A673 (cell line): Measurements from ENCODE around the gene ABCB7. TPM values are rescaled to one million over a fixed set of nuclear protein-coding genes. Genes with fewer than 3 reads are reported as not detected.

ENCODE experiments used
- BruUV-seq: library from RNA; stranded (reverse); fragments of 400-500 nt; replicated peaks from 2 replicates; lab custom pipeline; 2021; lab: Mats Ljungman, UMichigan
- CTCF ChIA-PET: fragments of 300-600 bp; sonication (Branson Sonifier 250); formaldehyde crosslinking; loops from one replicate; lab custom pipeline; 2022; ENCODE audit warnings: antibody characterized with exemption; lab: Charles Lee
- POLR2A ChIA-PET: fragments of 300-600 bp; sonication (Branson Sonifier 250); formaldehyde crosslinking; loops from one replicate; lab custom pipeline; 2022; ENCODE audit warnings: antibody characterized with exemption; ENCODE audit not compliant: low non-redundant PET; lab: Charles Lee
- DNase-seq: peaks from one replicate; pipeline ENCODE4 v3.0.0-alpha.2; 2015; ENCODE audit warnings: low spot score
- H3K27ac ChIP-seq: fragments of 200-600 bp; sonication (generic); 2 replicates; pipeline ENCODE4 v1.5.1; 2016; ENCODE audit warnings: mixed run types, low read depth, mild to moderate bottlenecking, mixed read lengths, antibody characterized with exemption, low read length; ENCODE audit not compliant: poor library complexity, severe bottlenecking
- H3K27me3 ChIP-seq: fragments of 200-600 bp; sonication (generic); replicated peaks from 2 replicates; pipeline ENCODE4 v1.6.1; 2017; ENCODE audit warnings: mixed run types, low read depth, mild to moderate bottlenecking, mixed read lengths, antibody characterized with exemption, low read length; ENCODE audit not compliant: insufficient read depth, poor library complexity
- H3K36me3 ChIP-seq: fragments of 200-600 bp; sonication (generic); 2 replicates; pipeline ENCODE4 v1.6.1; 2016; ENCODE audit warnings: mixed run types, mild to moderate bottlenecking, mixed read lengths, antibody characterized with exemption, low read length; ENCODE audit not compliant: insufficient read depth, poor library complexity, severe bottlenecking
- H3K4me1 ChIP-seq: fragments of 200-600 bp; sonication (generic); 2 replicates; pipeline ENCODE4 v1.6.1; 2017; ENCODE audit warnings: mixed run types, mild to moderate bottlenecking, mixed read lengths, antibody characterized with exemption, low read length; ENCODE audit not compliant: insufficient read depth, poor library complexity, severe bottlenecking
- H3K4me3 ChIP-seq: fragments of 200-600 bp; sonication (generic); 2 replicates; pipeline ENCODE4 v1.5.1; 2016; ENCODE audit warnings: low read depth, mixed run types, mild to moderate bottlenecking, mixed read lengths, low read length; ENCODE audit not compliant: poor library complexity, severe bottlenecking
- H3K9me3 ChIP-seq: fragments of 200-600 bp; sonication (generic); 2 replicates; pipeline ENCODE4 v1.6.1; 2016; ENCODE audit warnings: mixed run types, low read depth, mild to moderate bottlenecking, mixed read lengths, antibody characterized with exemption, low read length; ENCODE audit not compliant: poor library complexity, severe bottlenecking
- CTCF ChIP-seq: fragments of 300-800, 200-600 bp; sonication (generic); conservative IDR thresholded peaks from 2 replicates; pipeline ENCODE4 v1.5.1; 2017; ENCODE audit warnings: low read depth, mild to moderate bottlenecking, antibody characterized with exemption, low read length, moderate library complexity, mixed read lengths
- EZH2 ChIP-seq: fragments of 200-600 bp; sonication (generic); IDR thresholded peaks from 2 replicates; pipeline ENCODE4 v1.6.1; 2017; ENCODE audit warnings: borderline replicate concordance, low read depth, mild to moderate bottlenecking, mixed read lengths, antibody characterized with exemption, low read length; ENCODE audit not compliant: poor library complexity, severe bottlenecking
- intact Hi-C: fragments of 100-400 bp; cut with micrococcal nuclease; formaldehyde crosslinking; loops from one replicate; pipeline ENCODE4 v1.10.0; 2022; ENCODE audit not compliant: unreplicated experiment
- total RNA-seq: library from RNA; stranded (reverse); gene quantifications from 2 replicates; pipeline ENCODE4 v1.2.3, GENCODE V29; 2021

The ABCB7 gene
- total RNA-seq, 1 experiment from 2014 or later, result 28.8 TPM

GRCh38 chrX:75114638-75115037 lies 41.4 kb downstream of the ABCB7 start:
- H3K4me1 ChIP-seq, result no peaks in the 10 kb centered on the region
- H3K4me3 ChIP-seq, result no peak overlapping the region
- BruUV-seq, result no TSS peak
- TF ChIP-seq EZH2 (no peak), CTCF (no peak)
- ChIA-PET POLR2A (no interaction called here), CTCF (no interaction called here)
- peaks cover 3% of the 10 kb centered on the region for H3K9me3 ChIP-seq
- DNase-seq, result no peak
- H3K27me3 ChIP-seq, result no peaks in the 10 kb centered on the region
- H3K27ac ChIP-seq, result no peak overlapping the region
- no peaks in the 10 kb centered on the region for H3K36me3 ChIP-seq
- intact Hi-C loops, result no loop called here

- Histone ChIP-seq H3K4me1 (no peaks in the 10 kb centered on the region), H3K36me3 (no peaks in the 10 kb centered on the region), H3K27ac (no peak overlapping the region), H3K4me3 (no peak overlapping the region), H3K9me3 (no peaks in the 10 kb centered on the region), H3K27me3 (no peaks in the 10 kb centered on the region)
- DNase-seq, result no peak
- ChIA-PET POLR2A (no interaction called here), CTCF (no interaction called here)
- intact Hi-C loops, result no loop called here
- no peak for TF ChIP-seq EZH2
- no peak for TF ChIP-seq CTCF
- BruUV-seq, result no TSS peak
Observed at GRCh38 chrX:75113664-75114063, 42.4 kb downstream of the ABCB7 start.

- no peaks in the 10 kb centered on the region for H3K4me1 ChIP-seq
- TF ChIP-seq CTCF (no peak), EZH2 (no peak)
- no peaks in the 10 kb centered on the region for H3K27me3 ChIP-seq
- no peak overlapping the region for H3K4me3 ChIP-seq
- H3K36me3 ChIP-seq, result no peaks in the 10 kb centered on the region
- ChIA-PET CTCF (no interaction called here), POLR2A (no interaction called here)
- DNase-seq, result no peak
- no peaks in the 10 kb centered on the region for H3K9me3 ChIP-seq
- H3K27ac ChIP-seq, result no peak overlapping the region
- intact Hi-C loops, result no loop called here
- BruUV-seq, result no TSS peak
Observed at GRCh38 chrX:75107863-75108509, 48.1 kb downstream of the ABCB7 start.
